Mucosa of rectum (tissue), 2 donors: ENCODE measurements around the gene SHF.

Experiments used
- H3K27ac ChIP-seq, 2 donors: one replicate each; pipeline ENCODE4 v1.7.0; 2013; ENCODE audit warnings: inconsistent platforms in 2 of 2, low read depth in 2 of 2, low read length in 2 of 2
- H3K27me3 ChIP-seq, 2 donors: one replicate each; pipeline ENCODE4 v1.7.0; 2013; ENCODE audit warnings: low read length in 2 of 2; ENCODE audit not compliant: control insufficient read depth in 2 of 2, insufficient read depth in 2 of 2
- H3K36me3 ChIP-seq, 2 donors: one replicate each; pipeline ENCODE4 v1.7.0; 2013; ENCODE audit warnings: low read length in 2 of 2; ENCODE audit not compliant: control insufficient read depth in 2 of 2, insufficient read depth in 2 of 2
- H3K4me1 ChIP-seq, 2 donors: one replicate each; pipeline ENCODE4 v1.7.0; 2013; ENCODE audit warnings: low read length in 2 of 2, mild to moderate bottlenecking in 1 of 2; ENCODE audit not compliant: control insufficient read depth in 2 of 2, insufficient read depth in 2 of 2
- H3K4me3 ChIP-seq, 2 donors: one replicate each; pipeline ENCODE4 v1.7.0; 2013; ENCODE audit warnings: low read length in 2 of 2
- H3K9ac ChIP-seq, 2 donors: one replicate each; pipeline ENCODE4 v1.7.0; 2013; ENCODE audit warnings: low read length in 2 of 2, low read depth in 1 of 2, mild to moderate bottlenecking in 1 of 2
- H3K9me3 ChIP-seq, 2 donors: one replicate each; pipeline ENCODE4 v1.7.0; 2013; ENCODE audit warnings: low read length in 2 of 2; ENCODE audit not compliant: control insufficient read depth in 2 of 2
- donor health status: healthy.
- donor health status: Normal muscosa, but diverticular disease.

Gene SHF

GRCh38 chr15:45182996-45183395 lies 4.8 kb downstream of the SHF start:
- H3K36me3 ChIP-seq = peaks cover 0 to 2% of the 10 kb centered on the region in 2 donors
- H3K27ac ChIP-seq = no peak overlapping the region
- peaks cover 9 to 19% of the 10 kb centered on the region in 2 donors for H3K4me1 ChIP-seq
- no peaks in the 10 kb centered on the region for H3K27me3 ChIP-seq
- H3K9ac ChIP-seq = no peak overlapping the region
- H3K4me3 ChIP-seq = no peak overlapping the region
- no peaks in the 10 kb centered on the region for H3K9me3 ChIP-seq

DNA sequence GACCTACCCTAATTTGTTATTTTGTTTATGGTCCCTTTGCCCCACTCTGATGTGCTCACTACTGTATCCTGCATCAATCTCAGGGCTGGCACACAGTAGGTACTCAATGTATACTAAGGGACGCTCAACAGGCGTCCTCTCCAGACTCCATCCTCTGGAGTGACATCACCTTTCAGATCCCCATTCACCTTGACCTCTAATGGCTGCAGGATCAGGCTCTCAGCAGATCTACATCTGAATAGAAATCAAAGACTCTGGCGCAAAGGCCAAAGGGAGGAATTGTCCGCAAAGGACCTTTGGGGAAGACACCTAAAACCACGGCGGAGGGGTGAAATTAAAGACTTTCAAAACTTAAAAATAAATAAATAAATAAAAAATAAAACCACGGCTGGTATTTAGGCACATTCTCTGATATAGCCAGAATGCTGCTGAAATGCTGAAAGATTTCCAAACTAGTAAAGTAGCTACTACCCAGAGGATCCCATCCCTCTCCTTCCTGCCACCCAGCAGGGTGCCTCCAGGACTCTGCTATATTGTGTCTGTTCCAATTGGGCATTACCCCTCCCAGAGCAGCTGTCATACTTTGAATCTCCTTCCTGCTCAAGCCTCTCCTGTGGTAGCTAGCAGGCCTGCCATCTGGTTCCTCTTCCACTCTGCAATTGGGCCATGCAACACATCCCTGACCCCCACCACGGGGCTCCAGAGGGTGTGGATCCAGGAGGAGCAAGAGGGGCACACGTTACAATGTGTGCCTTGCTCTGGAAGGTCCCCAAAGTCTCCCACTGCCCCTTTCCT lies 6.1 kb downstream of the SHF start:
- Histone ChIP-seq H3K4me1 (peaks cover 4 to 16% of the 10 kb centered on the region in 2 donors), H3K27me3 (no peaks in the 10 kb centered on the region), H3K9ac (no peak overlapping the region), H3K4me3 (no peak overlapping the region), H3K36me3 (peaks cover 0 to 2% of the 10 kb centered on the region in 2 donors), H3K9me3 (no peaks in the 10 kb centered on the region), H3K27ac (peak overlapping the region in 1 of 2 donors; percentile 4)

DNA sequence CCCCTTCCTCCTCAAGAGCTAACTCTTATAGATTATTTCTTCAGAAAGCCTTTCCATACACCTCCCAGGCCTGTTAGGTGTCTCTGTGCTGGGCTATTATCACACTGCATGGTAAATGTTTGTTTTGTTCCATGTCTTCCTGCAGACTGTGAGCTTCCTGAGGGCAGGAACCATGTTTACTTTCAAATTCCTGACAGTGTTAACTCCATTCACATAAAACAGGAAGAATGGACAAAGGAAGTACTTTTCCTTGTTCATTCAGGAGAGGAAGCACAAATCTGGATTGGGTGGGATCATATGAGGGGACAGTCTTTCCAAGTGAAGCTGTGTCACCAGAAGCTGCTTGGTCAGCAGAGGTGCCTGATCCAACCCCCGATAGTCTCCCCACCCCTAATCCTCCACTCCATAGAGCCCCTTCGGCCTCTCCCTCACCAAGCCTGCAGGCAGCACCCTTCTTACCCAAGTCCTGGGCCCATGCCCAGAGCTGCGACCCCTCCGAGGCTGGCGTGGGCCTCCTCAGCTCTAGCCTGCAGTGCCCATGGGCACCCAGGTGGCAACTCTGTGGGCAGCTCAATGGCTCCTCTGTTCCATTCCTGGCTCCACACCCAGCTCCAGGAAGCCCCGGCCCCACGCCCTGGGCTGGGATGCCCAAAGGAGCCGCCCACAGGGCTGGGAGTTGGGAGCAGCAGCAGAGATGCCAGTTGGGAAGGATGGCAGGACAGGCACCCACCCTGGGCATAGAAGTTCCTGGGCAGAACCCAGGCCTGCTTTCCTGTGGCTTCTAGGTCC lies 6.9 kb downstream of the SHF start:
- H3K9me3 ChIP-seq = no peaks in the 10 kb centered on the region
- H3K4me1 ChIP-seq = peaks cover 3 to 8% of the 10 kb centered on the region in 2 donors
- no peak overlapping the region for H3K9ac ChIP-seq
- H3K27me3 ChIP-seq = no peaks in the 10 kb centered on the region
- H3K36me3 ChIP-seq = peaks cover 0 to 2% of the 10 kb centered on the region in 2 donors
- no peak overlapping the region for H3K4me3 ChIP-seq
- H3K27ac ChIP-seq = no peak overlapping the region

DNA sequence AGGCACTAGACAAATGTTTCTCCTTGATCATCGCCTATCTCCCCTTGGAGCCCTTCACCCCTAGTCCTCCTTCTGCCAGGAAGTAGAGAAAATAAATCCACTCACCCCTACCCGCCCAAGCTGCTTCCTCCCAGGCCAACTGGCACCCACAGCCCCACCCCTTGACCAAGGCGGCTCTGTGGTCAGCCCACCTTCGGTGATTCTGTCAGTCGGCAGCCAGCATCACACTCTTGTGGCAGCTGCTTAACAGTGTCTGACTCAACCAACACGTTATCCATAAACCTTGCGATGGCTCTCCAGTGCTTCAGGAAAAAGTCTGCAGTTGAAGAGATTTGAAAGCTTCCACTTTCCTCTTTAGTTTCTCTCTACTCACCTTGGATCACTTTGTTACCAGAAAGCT lies 7.6 kb downstream of the SHF start:
- Histone ChIP-seq H3K9me3 (no peaks in the 10 kb centered on the region), H3K9ac (no peak overlapping the region), H3K27ac (no peak overlapping the region), H3K4me1 (peaks cover 3 to 8% of the 10 kb centered on the region in 2 donors), H3K4me3 (no peak overlapping the region), H3K36me3 (peaks cover 0 to 2% of the 10 kb centered on the region in 2 donors), H3K27me3 (no peaks in the 10 kb centered on the region)

GRCh38 chr15:45179221-45179985 lies 8.4 kb downstream of the SHF start:
- Histone ChIP-seq H3K4me1 (peaks cover 3% of the 10 kb centered on the region in 2 donors), H3K9ac (no peak overlapping the region), H3K27ac (no peak overlapping the region), H3K4me3 (no peak overlapping the region), H3K27me3 (no peaks in the 10 kb centered on the region), H3K9me3 (no peaks in the 10 kb centered on the region), H3K36me3 (peaks cover 0 to 2% of the 10 kb centered on the region in 2 donors)

- Histone ChIP-seq H3K27me3 (no peaks in the 10 kb centered on the region), H3K36me3 (no peaks in the 10 kb centered on the region), H3K4me3 (no peak overlapping the region), H3K4me1 (peaks cover 3% of the 10 kb centered on the region in 2 donors), H3K9me3 (no peaks in the 10 kb centered on the region), H3K9ac (no peak overlapping the region), H3K27ac (no peak overlapping the region)
Measured at GRCh38 chr15:45177285-45177684, 10.5 kb downstream of the SHF start.

DNA sequence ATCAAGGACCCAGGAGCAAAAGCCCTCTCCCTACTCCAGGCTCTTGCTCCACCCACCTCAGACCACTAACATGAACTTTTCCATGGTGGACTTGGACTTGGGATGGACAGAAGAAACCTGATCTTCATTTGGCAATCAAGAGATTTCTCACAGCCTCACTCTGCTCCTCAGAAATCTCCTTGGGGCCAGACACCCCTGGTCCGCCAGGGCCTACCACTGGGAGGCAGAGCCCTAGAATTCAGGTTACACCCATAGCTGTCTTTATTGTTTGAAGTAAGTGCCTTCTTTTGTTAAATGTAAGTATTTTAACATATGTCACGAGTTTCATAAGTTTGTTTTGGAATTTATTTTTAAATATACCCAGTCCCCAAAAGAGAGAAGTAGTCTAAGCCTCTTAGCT lies 13.2 kb downstream of the SHF start:
- H3K27ac ChIP-seq = no peak overlapping the region
- no peaks in the 10 kb centered on the region for H3K9me3 ChIP-seq
- H3K27me3 ChIP-seq = no peaks in the 10 kb centered on the region
- no peak overlapping the region for H3K4me3 ChIP-seq
- no peak overlapping the region for H3K9ac ChIP-seq
- H3K36me3 ChIP-seq = no peaks in the 10 kb centered on the region
- H3K4me1 ChIP-seq = peaks cover 1 to 3% of the 10 kb centered on the region in 2 donors

DNA sequence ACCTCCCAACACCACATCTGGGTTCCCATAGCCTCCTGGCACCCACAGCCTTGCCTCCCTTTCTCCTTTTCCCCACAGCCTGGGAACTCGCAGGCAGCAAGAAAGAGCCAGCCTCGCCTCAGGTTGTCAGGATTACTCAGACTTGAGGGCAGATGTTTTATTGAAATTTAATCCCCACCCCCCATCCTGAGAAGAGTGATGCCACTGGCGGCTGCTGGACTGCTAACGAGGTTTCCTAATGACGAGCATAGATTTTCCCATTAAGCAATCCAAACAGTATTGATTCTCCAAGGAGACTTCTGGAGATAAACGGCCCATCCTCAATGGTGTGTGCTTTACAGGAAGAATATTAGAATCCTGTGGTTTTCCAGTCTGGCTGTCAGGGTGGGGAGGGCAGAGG lies 13.7 kb downstream of the SHF start:
- Histone ChIP-seq H3K27ac (no peak overlapping the region), H3K9ac (no peak overlapping the region), H3K36me3 (no peaks in the 10 kb centered on the region), H3K4me1 (peaks cover 0 to under 1% of the 10 kb centered on the region in 2 donors), H3K27me3 (no peaks in the 10 kb centered on the region), H3K9me3 (no peaks in the 10 kb centered on the region), H3K4me3 (no peak overlapping the region)

GRCh38 chr15:45171912-45172311 lies 15.9 kb downstream of the SHF start:
- Histone ChIP-seq H3K4me3 (no peak overlapping the region), H3K9me3 (no peaks in the 10 kb centered on the region), H3K36me3 (no peaks in the 10 kb centered on the region)

More at GRCh38 chr15:45171912-45172311, 15.9 kb downstream of the SHF start:
- Histone ChIP-seq H3K4me1 (no peaks in the 10 kb centered on the region), H3K9ac (no peak overlapping the region), H3K27me3 (no peaks in the 10 kb centered on the region), H3K27ac (no peak overlapping the region)
